Type B pancreatic cell (in vitro differentiated cells): ENCODE measurements around the gene TRAPPC5. TPM values are rescaled to one million over a fixed set of nuclear protein-coding genes. Genes with fewer than 3 reads are reported as not detected.
"Not testable (repeated sequence)": the region's sequence is repeated elsewhere in the genome, so short reads cannot be mapped to it uniquely, and the experiment has no call there.

ENCODE experiments used
- DNase-seq: peaks from one replicate; pipeline ENCODE4 v3.0.0; 2021; ENCODE audit warnings: mixed read lengths; ENCODE audit not compliant: unreplicated experiment; ENCODE audit errors: extremely low spot score
- H3K27ac Mint-ChIP-seq: 2 replicates; pipeline ENCODE4 v1.8.0; 2021; ENCODE audit warnings: mild to moderate bottlenecking, mixed read lengths
- H3K27me3 Mint-ChIP-seq: 2 replicates; pipeline ENCODE4 v1.8.0; 2021; ENCODE audit warnings: mixed read lengths
- H3K36me3 Mint-ChIP-seq: 2 replicates; pipeline ENCODE4 v1.8.0; 2021; ENCODE audit warnings: mixed read lengths
- H3K4me1 Mint-ChIP-seq: one replicate; pipeline ENCODE4 v1.8.0; 2021; ENCODE audit warnings: mixed read lengths; ENCODE audit not compliant: unreplicated experiment
- H3K4me3 Mint-ChIP-seq: 2 replicates; pipeline ENCODE4 v1.8.0; 2021; ENCODE audit warnings: mild to moderate bottlenecking, mixed read lengths
- H3K9me3 Mint-ChIP-seq: 2 replicates; pipeline ENCODE4 v1.8.0; 2021; ENCODE audit warnings: mixed read lengths
- total RNA-seq: library from RNA; stranded (reverse); gene quantifications from 2 replicates; pipeline ENCODE4 v1.2.1, GENCODE V29; 2021; ENCODE audit warnings: low replicate concordance
- TF ChIP-seq, protein P1 (sequence below): fragments of 200-600 bp; sonication (generic); conservative IDR thresholded peaks from 2 replicates; pipeline ENCODE4 v1.5.0; 2021; ENCODE audit warnings: antibody characterized with exemption, mild to moderate bottlenecking

TRAPPC5 gene
- total RNA-seq, 1 donor from 2014 or later = 92.6 TPM

DNA sequence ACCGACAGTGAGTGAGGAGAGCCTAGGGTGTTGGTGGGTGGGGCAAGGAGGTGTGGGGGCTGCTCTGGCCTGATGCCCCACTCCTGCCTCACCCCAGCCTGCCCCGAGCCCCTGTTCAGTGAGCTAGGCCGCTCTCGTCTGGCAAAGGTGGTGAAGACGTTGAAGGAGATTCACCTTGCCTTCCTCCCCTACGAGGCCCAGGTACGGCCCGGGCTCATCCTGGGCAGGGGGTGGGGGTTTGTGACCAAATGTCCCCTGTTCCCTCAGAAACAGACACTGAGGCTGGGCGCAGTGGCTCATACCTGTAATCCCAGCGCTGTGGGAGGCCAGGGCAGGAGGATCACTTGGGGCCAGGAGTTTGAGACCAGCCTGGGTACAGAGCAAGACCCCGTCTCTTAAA is 39.8 kb upstream of the TRAPPC5 start:
- TF ChIP-seq, protein P1, sequence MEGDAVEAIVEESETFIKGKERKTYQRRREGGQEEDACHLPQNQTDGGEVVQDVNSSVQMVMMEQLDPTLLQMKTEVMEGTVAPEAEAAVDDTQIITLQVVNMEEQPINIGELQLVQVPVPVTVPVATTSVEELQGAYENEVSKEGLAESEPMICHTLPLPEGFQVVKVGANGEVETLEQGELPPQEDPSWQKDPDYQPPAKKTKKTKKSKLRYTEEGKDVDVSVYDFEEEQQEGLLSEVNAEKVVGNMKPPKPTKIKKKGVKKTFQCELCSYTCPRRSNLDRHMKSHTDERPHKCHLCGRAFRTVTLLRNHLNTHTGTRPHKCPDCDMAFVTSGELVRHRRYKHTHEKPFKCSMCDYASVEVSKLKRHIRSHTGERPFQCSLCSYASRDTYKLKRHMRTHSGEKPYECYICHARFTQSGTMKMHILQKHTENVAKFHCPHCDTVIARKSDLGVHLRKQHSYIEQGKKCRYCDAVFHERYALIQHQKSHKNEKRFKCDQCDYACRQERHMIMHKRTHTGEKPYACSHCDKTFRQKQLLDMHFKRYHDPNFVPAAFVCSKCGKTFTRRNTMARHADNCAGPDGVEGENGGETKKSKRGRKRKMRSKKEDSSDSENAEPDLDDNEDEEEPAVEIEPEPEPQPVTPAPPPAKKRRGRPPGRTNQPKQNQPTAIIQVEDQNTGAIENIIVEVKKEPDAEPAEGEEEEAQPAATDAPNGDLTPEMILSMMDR = no peak
- Mint-ChIP-seq H3K9me3 (no peaks in the 10 kb centered on the region), H3K4me1 (no peaks in the 10 kb centered on the region), H3K36me3 (no peaks in the 10 kb centered on the region), H3K27me3 (peaks cover 17% of the 10 kb centered on the region), H3K4me3 (no peak overlapping the region), H3K27ac (no peak overlapping the region)
- DNase-seq = no peak

DNA sequence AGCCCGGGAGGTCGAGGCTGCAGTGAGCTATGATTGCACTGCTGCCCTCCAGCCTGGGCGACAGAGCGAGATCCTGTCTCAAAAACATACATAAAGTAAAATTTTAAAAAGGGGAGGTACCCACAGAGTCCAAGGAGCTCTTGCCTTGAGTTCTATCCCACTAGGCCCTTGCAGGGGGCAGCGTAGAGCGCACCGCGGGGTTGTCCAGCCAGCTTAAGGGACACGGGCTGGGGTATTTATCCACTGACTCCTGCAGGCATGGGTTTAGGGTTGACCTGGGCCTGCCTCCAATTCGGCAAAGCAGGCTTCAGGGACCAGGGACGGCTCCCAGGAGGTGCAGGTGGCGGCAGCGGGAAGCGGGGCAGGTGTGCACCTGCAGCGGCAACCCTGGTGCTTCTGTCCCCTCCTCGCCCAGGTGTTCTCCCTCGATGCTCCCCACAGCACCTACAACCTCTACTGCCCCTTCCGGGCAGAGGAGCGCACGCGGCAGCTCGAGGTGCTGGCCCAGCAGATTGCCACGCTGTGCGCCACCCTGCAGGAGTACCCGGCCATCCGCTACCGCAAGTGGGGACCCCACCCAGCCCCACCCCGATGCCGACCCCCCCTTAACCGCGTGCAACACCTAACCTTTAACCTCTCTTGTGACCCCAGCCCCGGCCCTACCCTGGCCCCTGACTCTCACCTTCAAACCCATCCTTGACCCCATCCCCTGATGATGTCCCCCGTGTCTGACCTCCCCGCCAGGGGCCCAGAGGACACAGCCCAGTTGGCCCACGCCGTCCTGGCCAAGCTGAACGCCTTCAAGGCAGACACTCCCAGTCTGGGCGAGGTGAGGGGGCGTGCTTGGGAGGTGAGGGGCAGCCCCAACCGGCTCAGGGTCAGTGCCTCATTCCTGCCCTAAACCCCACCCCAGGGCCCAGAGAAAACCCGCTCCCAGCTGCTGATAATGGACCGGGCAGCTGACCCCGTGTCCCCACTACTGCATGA is 39.0 kb upstream of the TRAPPC5 start:
- DNase-seq = no peak
- Mint-ChIP-seq H3K27ac (no peak overlapping the region), H3K4me3 (no peak overlapping the region), H3K4me1 (no peaks in the 10 kb centered on the region), H3K36me3 (no peaks in the 10 kb centered on the region), H3K27me3 (peaks cover 10% of the 10 kb centered on the region), H3K9me3 (no peaks in the 10 kb centered on the region)
- TF ChIP-seq, protein P1 = no peak

DNA sequence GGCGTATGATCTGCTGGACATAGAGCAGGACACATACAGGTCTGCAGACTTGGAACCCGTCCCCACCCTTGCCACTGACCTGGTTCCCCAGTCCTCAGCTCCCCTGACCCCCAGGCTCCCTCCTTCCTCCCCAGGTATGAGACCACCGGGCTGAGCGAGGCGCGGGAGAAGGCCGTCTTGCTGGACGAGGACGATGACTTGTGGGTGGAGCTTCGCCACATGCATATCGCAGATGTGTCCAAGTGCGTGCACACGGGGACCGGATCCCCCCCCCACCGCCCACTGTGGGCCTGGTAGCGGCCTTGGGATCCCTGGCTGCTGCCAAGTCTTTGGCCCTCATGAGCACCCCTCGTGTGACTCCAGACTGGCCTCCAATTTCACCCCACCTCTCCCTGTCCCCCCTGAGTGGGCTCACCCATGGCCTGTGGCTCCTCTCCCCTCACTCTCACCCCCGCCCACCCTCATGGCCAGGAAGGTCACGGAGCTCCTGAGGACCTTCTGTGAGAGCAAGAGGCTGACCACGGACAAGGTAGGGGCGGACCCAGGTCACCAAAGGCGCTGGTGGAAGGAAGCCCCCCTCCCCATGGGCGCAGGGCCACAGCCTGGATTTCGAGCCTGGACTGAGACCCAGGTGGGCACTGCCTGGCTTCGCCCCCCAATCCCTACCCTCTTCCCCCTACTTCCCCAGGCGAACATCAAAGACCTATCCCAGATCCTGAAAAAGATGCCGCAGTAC is 38.2 kb upstream of the TRAPPC5 start:
- Mint-ChIP-seq H3K4me3 (no peak overlapping the region), H3K9me3 (no peaks in the 10 kb centered on the region), H3K4me1 (no peaks in the 10 kb centered on the region), H3K36me3 (no peaks in the 10 kb centered on the region), H3K27ac (no peak overlapping the region), H3K27me3 (peaks cover 9% of the 10 kb centered on the region)
- DNase-seq = no peak
- TF ChIP-seq, protein P1 = no peak

DNA sequence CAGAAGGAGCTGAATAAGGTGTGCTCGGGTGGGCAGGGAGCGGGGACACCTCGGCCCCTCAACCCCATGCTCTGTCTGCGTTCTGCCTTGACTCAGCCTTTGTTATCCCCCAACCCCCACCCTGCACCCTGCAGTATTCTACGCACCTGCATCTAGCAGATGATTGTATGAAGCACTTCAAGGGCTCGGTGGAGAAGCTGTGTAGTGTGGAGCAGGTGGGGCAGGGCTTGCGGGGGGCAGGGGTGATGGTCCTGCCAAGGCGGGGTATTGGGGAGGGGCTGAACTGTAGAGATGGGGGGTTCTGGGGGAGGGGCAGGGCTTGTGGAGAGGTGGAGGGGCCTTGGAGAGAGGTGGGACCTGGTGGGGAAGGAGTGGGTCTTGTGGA is 37.6 kb upstream of the TRAPPC5 start:
- H3K36me3 Mint-ChIP-seq = no peaks in the 10 kb centered on the region

DNA sequence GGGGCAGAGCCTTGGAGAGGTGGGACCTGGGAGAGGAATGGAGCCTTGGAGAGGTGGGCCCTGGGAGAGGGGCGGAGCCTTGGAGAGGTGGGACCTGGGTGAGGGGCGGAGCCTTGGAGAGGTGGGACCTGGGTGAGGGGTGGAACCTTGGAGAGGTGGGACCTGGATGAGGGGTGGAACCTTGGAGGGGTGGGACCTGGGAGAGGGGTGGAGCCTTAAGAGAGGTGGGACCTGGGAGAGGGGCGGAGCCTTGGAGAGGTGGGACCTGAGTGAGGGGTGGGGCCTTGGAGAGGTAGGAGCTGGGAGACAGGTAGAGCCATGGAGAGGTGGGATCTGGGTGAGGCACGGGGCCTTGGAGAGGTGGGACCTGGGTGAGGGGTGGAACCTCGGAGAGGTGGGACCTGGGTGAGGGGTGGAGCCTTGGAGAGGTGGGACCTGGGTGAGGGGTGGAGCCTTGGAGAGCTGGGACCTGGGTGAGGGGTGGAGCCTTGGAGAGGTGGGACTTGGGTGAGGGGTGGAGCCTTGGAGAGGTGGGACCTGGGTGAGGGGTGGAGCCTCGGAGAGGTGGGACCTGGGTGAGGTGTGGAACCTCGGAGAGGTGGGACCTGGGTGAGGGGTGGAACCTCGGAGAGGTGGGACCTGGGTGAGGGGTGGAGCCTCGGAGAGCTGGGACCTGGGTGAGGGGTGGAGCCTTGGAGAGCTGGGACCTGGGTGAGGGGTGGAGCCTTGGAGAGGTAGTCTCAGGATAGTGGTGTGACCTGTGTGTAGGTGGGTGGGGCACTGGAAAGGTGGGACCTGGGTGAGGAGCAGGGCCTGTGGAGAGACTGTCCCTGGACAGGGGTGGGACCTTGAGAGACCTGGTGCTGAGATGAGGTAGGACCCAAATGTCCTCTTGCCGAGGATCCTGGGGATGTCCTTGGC is 36.7 kb upstream of the TRAPPC5 start:
- H3K27me3 Mint-ChIP-seq, H3K9me3 Mint-ChIP-seq, DNase-seq, H3K27ac Mint-ChIP-seq, H3K4me1 Mint-ChIP-seq, H3K4me3 Mint-ChIP-seq, H3K36me3 Mint-ChIP-seq: not testable (repeated sequence)

More for the DNA sequence above, 37.6 kb upstream of the TRAPPC5 start:
- H3K27me3 Mint-ChIP-seq = peaks cover 4% of the 10 kb centered on the region
- no peak for DNase-seq
- TF ChIP-seq, protein P1 = no peak
- no peak overlapping the region for H3K27ac Mint-ChIP-seq
- no peaks in the 10 kb centered on the region for H3K9me3 Mint-ChIP-seq
- no peak overlapping the region for H3K4me3 Mint-ChIP-seq
- H3K4me1 Mint-ChIP-seq = no peaks in the 10 kb centered on the region
